Suppressor macrophage (primary cell): ENCODE results near the gene KLHL7.

Experiments used
- DNase-seq, 4 experiments: peaks; one replicate each; pipeline ENCODE4 v3.0.0-alpha.2; 2020 to 2022
- total RNA-seq, 17 experiments: gene quantifications; one replicate each; lab custom pipeline; 2026; ENCODE audit warnings: mixed read lengths in 6 of 17, inconsistent platforms in 3 of 17; lab: John Stamatoyannopoulos, UW

Gene KLHL7, protein sequence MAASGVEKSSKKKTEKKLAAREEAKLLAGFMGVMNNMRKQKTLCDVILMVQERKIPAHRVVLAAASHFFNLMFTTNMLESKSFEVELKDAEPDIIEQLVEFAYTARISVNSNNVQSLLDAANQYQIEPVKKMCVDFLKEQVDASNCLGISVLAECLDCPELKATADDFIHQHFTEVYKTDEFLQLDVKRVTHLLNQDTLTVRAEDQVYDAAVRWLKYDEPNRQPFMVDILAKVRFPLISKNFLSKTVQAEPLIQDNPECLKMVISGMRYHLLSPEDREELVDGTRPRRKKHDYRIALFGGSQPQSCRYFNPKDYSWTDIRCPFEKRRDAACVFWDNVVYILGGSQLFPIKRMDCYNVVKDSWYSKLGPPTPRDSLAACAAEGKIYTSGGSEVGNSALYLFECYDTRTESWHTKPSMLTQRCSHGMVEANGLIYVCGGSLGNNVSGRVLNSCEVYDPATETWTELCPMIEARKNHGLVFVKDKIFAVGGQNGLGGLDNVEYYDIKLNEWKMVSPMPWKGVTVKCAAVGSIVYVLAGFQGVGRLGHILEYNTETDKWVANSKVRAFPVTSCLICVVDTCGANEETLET
- 15.3 to 38.2 (median 25.3) reads per million in 17 experiments for total RNA-seq

DNA sequence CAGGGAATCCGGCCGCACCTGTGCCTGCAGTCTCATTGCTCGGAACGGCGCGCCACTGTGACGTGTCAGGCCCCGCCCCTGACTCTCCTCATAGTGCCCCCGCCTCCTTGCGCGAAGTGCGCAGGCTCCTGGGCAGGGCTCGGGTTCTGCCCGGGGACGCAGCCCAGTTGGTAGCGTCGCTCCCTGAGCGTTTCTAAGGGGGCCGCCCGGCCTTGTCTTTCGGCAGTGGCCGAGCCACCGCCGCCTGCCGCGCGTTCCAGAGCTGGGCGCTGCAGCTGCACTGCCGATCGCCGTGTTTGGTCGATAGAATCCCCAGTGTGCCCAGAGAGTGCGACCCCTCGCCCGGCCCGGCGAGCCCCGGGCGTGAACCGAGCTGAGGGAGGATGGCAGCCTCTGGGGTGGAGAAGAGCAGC lies at the start of gene KLHL7:
KLHL7 (plus strand) TSS at position 142 of the 413 bp plus-strand sequence; CDS start at position 384, 242 bp downstream.
- peak; percentile 94 to 97 (median 96) for DNase-seq

DNA sequence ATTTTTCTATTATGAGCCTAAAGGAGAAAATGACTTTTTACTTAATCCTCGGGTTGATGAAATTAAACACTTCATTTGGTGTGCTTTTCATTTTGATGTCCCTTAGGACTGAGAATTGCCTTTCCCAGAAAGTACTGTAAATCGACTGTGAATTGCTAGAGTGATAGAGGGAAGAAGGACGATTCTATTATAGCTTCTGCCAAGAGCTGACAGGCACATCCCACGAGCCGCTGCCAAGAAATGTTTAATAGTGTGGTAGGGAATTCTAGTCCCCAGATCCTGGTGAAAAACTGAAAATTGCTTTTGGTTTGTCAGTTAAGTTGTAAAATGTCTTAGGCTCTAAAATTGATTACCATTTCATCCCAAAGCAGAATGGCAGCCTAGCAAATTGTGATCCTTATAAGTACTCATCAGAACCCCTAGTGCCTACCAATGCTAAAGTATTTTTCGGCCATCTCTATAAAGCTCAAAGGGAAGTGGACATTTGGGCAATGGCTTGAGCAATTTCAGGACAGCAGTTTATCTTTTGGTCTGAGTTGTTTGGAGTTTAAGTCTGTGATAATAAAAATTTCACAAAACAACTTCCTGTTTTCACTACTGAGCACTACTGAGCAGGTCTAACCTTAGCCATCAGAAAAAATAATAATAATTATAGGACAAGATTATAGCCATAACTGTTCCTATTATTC lies 47.0 kb upstream of the KLHL7 start:
- peak in 3 of 4 experiments; percentile 10 to 38 (median 28) for DNase-seq

DNA sequence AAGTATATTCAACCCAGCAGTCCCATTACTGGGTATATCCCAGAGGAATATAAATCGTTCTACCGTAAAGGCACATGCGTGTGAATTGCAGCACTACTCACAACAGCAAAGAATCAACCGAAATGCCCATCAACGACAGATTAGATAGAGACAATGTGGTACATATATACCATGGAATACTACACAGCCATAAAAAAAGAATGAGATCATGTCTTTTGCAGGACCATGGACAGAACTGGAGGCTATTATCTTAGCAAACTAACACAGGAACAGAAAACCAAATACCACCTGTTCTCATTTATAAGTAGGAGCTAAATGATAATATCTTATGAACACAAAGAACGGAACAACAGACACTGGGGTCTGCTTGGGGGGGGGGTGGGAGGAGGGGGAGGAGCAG lies 44.3 kb upstream of the KLHL7 start:
- no peak for DNase-seq

DNA sequence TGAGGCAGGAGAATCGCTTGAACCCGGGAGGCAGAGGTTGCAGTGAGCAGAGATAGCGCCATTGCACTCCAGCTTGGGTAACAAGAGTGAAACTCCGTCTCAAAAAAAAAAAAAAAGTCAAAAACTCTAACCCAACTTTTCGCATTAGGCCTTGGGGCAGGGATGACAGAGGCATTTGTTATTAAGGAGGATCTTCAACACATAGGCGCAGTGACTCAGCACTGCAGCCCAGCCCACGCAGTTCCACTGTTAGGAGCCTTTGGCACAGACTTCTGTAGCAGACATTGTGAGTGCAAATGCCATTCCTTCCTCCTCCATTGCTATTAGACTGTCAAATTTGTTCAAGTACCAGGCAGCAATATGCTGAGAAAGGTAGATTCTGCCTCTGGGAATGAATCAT lies 43.1 kb upstream of the KLHL7 start:
- peak; percentile 62 to 77 (median 69) for DNase-seq

DNA sequence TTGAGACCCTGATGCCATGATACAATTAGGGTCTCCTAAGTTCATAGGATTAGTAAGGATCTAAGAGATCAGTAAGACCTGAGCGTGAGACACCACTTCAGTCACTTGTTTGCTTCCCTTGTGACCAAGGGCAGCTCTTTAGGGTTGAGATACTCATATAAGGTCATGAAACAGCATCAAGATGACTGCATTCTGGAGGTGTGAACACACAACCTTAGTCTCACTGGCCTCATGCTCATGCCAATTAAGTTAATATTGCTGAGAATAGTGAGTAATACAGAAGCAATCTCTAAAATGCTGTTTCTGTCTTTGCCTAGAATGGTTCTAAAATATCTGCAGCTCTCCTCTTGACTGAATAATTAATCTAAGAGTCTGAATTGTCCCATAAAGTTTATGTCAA lies 39.6 kb upstream of the KLHL7 start:
- no peak for DNase-seq

DNA sequence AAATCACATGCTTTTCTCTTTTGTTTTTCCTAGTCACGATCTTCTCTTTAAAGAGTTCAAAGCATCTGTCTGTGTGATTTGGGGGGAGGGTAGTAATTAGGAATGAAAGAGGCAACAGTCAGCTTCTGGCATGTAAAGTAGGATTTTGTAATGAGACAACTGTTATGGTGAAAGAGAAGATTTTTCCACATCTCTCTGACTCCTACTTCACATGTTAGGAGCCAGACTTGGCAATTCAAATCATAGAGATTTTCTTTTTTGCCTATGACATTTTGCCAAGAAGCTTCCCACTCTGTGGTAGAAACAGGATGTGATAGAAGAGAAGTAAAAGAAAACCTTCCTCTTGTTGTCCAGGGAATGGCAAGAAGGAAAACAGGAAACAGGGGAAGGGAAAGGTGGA lies 38.3 kb upstream of the KLHL7 start:
- DNase-seq: peak in 1 of 4 experiments; percentile 17

DNA sequence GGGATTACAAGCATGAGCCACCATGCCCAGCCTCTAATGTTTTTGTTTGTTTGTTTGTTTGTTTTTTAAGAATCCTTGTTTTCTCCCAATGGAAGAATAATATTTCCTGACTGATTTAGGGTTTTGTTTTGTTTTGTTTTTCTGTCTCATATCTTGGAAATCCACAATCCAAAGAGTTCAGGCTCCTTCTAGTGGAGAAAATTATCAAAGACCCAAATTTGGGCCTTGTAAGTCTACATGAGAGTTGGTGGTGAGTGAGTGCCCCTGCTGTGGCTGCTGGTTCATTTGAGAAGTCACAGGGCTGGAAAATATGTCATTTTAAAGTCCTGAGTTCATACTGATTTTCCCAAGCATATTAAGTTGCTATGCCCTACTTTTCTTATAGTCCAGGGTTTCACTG lies 33.5 kb upstream of the KLHL7 start:
- DNase-seq: no peak

DNA sequence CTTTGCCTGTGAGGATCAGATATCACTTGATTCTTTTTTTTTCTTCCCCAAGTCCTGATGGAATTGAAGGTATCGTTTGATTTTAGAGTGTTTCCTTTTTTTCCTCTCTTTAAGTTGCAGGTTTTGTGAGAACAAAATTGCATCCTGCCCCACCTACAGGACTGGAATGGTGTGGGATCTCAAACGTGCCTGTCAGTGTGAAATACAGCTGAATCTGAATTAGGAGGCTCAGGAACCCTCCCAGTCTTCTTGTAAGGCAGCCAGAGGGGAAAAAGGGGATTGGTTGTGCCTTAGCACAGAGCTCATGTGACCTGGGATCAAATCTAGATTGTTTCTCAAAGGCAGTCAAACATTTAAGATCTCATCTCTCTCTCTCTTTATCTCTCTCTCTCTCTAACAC lies 32.7 kb upstream of the KLHL7 start:
- DNase-seq: no peak

DNA sequence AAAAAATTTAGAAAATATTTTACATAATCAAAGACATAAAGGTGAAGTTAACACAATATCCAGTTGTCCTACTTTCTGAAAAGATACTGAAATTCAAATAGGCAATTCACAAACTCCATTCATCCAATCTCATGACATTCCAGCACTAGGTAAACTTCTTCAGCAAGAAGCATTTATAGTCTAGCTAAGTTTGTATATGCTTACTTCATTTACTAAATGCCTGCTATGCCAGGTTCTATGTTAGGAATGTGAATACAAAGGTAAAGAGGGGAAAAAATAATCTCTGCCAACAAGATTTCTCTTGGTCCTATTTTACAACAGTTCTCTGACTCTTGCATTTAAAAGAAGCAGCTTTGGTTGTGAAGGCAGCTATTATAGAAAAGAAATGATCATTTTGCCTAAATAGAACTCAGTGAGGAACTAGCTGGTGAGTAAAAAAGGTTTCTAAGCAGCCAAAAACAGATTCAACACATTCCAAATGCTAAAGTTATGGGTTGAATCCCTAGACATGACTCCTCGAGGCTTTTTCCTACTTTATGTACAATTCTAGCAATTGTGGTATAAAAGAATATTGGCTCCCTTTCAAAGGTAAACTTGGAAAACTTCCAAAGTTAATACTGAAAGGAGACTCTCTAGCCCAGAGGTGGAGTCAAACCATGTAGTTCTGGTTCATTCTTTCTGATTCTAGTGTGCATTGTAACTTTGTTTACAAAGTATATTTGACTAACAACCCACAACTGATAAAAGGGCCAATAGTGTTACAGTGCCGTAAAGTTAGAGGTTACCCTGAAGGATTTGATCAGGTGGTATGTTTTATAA lies 30.9 kb upstream of the KLHL7 start:
- no peak for DNase-seq

DNA sequence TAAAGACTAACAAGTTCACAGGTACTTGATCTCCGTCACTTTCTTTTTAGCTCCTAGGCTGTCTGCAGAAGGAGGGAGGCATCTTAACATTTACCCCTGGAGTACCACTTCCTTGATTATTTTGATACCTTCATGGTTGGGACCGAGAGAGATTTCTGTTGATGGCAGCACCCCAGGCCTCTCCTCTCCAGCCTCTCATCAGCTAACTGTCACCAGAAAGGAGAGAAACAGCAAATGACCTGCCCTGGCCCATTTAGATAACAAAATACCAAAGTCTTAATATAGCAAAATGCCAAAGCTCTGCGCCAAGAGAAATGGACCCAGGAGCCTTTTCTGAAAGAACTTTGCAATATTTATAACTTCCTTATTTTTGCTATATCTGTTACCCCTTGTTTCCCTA lies 30.0 kb upstream of the KLHL7 start:
- DNase-seq: peak in 1 of 4 experiments; percentile 6

DNA sequence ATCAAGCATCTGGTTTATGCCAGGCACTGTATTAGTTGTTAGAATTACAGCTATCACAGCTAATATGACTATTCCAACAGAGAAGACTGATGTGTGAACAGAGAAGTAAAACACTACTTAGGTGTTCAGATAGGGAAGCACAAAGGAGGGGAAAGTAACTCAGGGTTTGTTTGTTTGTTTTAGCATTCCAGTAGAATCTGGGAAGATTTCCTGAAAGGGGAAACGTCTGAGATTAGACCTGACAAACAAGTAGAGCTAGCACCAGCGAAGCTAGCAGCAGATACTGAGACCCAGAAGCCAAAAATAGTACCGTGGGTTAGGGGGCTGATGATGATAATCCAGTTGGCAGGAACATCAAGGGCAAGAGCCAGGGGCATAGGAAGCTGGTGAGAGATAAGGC lies 28.8 kb upstream of the KLHL7 start:
- DNase-seq: no peak

DNA sequence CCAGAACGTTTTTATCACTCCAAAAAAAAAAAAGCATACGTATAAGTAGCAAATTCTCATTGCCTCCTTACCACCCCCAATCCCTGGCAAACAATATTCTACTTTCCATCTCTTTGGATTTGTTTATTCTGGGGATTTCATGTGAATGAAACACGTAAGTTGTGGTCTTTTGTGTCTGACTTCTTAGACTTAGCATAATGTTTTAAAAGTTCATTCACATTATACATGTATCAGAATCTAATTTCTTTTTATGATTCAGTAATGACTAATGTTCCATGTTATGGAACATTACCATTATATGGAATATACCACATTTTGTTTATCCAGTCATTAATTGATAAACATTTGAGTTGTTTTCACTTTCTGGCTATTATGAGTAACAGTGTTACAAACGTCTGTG lies 12.5 kb upstream of the KLHL7 start:
- no peak for DNase-seq

DNA sequence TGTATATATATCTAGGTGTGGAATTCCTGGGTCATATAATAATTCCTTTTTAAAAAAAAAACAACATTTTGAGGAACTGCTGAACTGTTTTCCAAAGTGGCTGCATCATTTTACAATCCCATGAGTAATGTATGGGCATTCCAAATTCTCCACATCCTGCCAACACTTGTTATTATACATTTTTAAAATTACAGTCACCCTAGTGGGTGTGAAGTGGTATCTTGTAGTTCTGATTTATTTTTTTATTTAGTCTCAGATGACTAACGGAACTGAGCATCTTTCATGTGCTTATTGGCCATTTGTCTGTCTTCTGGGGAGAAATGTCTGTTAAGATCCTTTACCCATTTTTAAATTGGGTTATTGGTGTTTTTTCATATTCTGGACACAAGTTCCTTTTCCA lies 12.0 kb upstream of the KLHL7 start:
- no peak for DNase-seq

DNA sequence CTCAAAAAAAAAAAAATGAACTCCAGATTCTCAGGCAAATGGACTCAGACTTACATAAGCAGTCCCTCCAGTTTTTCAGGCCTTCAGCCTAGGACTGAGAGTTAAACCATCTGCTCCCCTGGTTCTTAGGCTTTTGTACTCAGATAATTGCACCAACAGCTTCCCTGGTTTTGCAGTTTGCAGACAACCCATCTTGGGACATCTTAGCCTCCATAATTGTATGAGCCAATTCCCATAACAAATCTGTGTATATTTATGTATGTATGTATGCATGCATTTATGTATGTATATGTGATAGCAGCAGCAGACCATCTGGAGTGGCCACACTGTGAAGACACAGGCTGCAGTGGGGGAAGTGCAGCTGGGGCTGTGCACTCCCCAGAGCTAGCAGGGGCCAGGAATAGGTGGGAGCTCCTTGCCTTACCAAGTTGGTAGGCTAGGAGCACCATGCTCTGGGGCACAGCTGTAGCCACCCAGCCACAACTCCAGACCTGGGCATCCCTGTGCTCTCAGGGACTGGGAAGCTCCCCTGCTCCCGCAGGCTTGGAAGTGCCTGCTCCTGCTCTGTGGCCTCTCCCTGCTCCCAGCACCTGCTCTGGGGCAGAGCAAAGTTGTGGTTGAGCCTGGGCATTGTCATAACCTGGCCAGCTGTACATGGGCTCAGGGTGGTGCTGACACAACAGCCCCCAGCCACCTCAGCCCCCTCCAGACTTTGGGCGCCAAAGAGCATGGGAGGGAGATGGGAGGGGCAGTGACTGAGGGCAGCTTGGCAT lies 8.9 kb upstream of the KLHL7 start:
- no peak for DNase-seq

DNA sequence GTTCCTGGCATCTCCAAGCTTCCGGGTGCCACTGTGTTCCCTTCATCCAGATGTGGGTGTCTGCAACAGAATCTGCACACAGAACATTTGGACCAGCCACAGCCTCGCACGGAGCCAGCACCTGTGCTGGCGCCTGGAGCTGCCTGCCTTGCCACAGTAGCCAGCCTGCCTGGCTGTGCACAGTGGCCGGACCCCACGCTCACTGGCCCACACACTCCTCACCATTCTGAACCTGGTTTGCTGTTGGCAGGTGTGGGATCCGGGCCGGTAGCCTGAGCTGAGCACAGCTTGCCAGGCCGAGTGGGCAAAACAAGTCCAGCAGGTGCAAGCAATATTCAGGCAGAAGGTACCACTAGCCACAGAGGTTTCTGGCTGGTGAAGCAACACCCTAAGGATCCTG lies 7.6 kb upstream of the KLHL7 start:
- DNase-seq: no peak

DNA sequence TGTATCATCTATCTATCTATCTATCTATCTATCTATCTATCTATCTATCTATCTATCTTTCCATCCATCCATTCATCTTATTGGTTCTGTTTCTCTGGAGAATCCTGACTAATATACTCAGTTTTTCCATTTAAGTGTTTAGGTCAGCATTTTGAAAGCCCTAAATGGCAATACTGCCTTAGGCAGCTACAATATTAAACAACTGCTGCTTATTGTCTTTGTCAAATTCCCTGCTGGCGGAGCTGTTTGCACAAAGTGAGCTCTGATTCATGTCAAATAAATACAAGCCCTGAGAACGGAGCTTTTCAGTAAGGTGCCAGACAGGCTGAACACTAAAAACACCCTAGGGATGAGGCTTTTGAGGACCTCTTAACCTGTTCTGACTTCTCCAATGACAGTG lies 7.1 kb upstream of the KLHL7 start:
- DNase-seq: no peak

DNA sequence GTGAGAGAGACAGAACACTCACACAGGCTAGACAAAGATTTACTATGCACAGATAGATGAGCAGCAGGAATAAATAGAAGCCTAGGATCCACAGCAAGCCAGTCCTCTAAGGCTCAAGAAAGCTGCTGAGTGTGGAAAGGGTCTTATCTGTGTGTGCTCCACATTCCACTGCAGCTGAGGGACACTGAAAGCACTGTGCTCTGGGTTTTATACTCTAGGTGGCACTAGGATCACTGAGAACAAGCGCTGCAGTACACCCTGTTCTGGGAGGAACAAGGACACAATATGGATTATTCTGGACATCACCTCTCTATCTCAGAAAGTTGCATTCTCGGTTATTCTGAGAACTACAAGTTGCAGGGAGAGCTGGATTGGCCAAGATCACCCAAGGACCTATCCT lies 4.9 kb upstream of the KLHL7 start:
- DNase-seq: peak in 3 of 4 experiments; percentile 5 to 16 (median 10)

DNA sequence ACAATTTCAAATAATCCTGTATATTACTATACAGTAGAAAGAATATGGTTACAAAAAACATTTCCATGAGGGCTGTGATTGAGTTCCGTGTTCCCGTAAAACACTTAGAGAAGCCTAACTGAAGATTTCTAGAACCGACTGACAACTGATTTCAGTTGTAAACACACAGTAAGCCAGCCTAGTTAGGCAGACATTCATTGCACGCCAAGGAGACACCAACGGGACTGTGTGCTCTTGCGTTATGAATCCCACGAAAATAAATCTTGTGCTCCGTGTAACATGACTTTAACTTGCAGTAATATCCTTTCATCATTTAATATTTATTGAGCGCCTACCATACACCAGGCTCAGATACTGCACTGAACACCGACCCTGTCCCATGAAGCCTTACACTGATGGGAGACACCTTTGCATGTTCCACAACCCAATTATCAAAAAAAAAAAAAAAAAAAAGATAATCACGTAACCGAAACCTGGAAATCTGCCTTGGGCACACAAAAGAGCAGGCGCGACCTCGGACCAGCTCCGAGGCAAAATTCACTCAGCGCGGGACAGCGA lies 420 bp upstream of the KLHL7 start:
- peak; percentile 8 to 15 (median 12) for DNase-seq

DNA sequence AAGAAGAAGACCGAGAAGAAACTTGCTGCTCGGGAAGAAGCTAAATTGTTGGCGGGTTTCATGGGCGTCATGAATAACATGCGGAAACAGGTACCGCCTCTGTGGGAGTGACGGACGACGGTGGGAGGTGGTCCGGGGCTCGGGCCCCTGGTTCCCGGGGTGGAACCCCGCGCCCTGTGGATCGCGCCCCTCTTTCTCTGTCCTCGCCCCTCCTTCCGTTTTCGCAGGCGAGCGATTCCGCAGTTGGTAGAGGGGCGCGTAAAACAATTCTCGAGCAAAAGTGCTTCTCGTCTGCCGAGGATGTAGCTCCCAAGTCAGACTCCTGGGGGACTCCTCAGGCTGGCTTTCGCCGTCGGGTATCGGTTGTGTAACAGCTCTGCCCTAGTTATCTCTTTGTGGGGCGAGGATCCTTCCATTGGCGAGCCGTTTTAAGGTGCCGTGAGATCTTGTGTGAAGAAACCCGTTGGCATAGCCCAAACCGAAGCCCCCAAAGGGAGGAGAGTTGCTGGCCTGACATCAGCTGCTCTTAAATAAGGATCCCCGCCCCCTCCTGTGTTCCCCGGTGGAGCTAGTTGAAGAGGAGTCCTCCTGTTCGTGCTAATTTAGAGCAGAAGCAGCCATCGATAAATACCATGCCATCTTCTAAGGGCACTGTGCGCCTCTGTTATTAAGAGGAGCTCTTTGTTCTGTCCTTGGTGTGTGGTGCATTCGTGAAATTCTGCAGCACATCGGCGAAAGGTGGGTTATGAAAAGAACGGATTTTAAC lies 655 bp downstream of the KLHL7 start:
- DNase-seq: peak; percentile 46 to 55 (median 53)

DNA sequence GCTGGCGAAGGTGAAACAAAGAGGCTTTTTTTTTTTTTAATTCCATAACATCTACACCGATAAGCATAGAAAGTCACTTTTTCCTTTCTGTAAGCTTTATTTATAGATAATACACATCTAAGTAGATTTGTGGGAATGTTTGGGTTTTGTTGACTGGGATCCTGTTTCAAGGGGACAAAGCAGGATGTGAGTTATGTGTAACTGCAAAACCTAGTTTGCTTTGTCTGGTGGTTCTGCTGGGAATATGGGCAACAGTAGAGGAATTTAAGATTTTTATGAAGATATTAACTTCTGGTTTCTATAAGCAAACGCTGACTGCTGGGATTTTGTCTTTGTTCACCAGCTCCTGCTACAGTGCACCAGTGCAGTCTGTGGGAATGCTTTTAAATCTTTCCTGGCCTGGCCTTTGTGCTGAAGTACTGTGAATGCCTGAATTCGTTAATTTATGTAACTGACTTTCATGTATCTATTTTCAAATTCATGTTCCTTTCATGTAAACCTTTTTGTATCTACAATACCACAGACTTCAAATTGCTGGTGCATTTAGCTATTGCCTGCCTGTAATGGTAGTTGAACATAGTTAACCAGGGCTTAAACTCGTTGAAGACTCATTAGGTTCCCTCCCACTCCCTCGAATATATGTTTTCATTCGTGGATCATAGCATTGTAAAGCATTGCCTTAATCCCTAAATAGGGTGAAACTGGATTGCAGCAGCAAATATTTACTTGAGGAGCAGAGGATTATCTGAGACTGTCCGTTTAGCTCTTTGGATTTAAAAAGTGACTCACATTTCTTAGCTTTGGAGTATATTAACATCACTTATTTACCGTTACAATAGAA lies 1.5 kb downstream of the KLHL7 start:
- DNase-seq: peak in 2 of 4 experiments; percentile 3 to 10
